Measurements from ENCODE around the gene SAA1.

SAA1 gene

GRCh38 chr11:18310800-18311340, 44.8 kb downstream of the SAA1 start:
- DNase-seq (ENCODE audit: low read depth), result peak; percentile 22

GRCh38 chr11:18312012-18312411, 45.9 kb downstream of the SAA1 start:
- peak; percentile 20 for DNase-seq (ENCODE audit: low read depth)

DNA sequence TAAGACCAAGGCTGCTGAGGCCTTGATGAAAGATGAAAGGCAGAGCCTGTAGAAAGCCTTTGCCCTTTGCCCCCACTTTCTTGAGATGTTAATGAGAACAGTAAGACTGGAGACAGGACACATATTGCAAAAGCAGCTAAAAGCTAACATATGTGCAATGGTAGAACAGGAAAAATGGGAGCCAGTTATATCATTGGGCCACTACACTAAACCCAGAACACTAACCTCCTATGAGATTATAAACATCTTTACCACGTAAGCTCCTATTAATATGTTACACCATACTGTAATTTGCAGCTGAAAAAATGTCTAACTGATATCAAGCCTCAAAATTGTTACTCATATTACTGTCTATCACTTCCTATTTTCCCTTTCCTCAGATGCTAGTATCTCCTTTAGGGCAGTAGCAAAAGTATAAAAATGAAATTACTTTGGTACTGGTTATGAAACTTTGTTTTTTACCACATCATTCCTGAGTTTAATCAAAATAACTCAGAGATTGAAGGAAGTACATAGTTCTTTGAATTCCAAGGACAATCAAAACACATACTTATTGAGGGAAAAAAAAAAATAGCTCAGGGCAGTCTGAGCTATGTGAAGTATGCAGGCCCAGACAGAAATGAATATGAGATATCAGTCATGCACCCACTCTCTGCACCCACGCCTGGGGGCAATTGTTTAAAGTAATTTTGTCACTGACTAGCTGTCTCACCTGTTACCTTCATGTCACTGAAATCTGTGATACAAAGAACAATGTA, 46.8 kb downstream of the SAA1 start:
- peak; percentile 72 for DNase-seq (ENCODE audit: low read depth)

DNA sequence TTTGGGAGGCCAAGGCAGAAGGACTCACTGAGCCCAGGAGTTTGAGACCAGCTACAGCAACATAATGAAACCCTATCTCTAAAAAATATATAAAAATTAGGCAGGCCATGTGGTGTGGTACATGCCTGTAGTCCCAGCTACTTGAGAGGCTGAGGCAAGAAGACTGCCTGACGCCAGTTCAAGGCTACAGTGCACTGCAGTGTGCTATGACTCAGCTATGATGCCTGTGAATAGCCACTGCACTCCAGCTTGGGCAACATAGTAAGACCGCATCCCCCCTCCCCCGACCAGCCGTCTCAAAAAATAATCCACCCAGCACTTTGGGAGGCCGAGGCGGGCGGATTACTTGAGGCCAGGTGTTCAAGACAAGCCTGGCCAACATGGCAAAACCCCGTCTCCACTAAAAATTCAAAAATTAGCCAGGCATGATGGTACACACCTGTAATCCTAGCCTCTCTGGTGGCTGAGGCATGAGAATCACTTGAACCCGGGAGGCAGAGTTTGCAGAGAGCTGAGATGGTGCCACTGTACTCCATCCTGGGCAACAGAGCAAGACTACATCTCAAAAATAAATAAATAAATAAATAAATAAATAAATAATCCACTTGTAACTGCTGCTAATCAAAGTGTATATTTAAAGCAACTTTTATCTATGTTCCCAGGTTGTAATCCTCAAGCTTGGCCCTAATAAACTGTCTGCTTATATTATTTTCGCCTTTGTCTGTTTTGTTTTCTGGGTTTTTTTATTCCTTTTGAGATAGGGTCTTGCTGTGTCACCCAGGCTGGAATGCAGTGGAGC, 48.1 kb downstream of the SAA1 start:
- peak; percentile 30 for DNase-seq (ENCODE audit: low read depth)

DNA sequence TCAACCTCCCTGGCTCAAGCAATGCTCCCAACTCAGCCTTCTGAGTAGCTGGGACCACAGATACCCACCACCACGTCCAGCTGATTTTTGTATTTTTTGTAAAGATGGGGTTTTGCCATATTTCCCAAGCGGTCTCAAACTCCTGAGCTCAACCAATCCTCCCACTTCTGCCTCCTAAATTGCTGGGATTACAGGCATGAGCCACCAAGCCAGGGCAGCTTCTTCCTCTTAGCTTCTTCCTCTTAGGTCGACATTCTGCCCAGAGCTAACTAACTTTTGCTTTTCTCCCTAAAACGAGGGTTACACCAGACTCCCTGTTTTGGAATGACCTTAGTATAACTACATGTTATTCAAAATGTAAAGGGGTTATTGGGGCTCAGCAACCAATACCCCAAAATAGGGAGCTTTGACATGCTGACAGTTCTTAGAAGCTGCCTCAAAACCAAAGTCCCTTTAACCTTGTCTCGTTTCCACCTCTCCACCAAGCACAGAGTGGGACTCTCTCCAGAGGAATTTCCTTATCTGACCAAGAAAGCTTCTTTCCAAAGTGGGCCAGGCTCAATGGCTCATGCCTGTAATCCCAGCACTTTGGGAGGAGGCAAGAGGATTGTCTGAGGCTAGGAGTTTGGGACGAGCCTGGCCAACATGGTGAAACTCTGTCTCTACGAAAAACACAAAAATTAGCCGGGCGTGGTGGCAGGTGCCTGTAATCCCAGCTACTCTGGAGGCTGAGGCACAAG, 48.9 kb downstream of the SAA1 start:
- no peak for DNase-seq (ENCODE audit: low read depth)

DNA sequence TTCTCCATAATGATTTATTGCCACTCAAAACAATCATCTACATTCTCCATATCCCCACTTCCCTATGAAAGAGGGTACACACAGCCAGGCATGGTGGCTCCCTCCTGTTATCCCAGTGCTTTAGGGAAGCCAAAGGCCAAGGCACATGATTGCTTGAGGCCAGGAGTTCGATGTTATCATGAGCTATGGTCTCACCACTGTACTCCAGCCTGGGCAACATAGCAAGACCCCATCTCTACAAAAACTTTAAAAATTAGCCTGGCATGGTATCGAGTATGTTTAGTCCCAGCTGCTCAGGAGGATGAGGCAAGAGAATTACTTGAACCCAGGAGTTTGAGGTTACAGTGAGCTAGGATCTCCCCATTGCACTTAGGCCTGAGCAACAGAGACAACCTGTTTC, 49.8 kb downstream of the SAA1 start:
- no peak for DNase-seq (ENCODE audit: low read depth)

DNA sequence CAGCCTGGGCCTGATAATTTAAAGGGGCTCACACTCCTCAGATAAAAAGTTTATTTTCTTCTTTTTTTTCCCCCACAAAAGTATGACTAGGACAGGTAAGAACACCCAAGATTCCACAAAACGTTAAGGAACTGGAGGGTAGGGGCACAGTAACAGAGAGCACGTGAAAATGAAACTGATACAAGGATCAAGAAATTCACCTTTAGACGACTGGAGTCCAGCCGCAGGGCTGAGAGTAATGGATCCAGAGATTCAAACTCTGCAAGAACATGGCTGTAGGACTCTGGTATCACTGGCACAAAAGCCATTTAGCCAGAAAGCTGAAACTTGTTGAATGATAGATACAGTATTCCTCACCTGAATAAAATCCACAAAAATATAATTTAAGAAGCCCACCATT, 51.5 kb downstream of the SAA1 start:
- DNase-seq (ENCODE audit: low read depth), result no peak
